SK-N-SH (cell line): ENCODE data around the gene WDR81.

Source experiments
- CHD2 ChIP-seq: fragments of 150-350 bp; IDR thresholded peaks from 2 replicates; pipeline ENCODE4 v1.6.1; 2018; ENCODE audit warnings: low read length; ENCODE audit not compliant: partially characterized antibody
- CTCF ChIP-seq: fragments of 200-600 bp; sonication (generic); IDR thresholded peaks from 2 replicates; pipeline ENCODE4 v1.6.1; 2017; ENCODE audit warnings: antibody characterized with exemption, mild to moderate bottlenecking, moderate library complexity
- FOXJ3 ChIP-seq: sonication (generic); formaldehyde crosslinking; IDR thresholded peaks from 2 replicates; pipeline ENCODE4 v1.5.1; 2020; ENCODE audit warnings: mild to moderate bottlenecking, missing genetic modification reagents
- JUND ChIP-seq: IDR thresholded peaks from 2 replicates; pipeline ENCODE4 v1.4.0; 2012
- MAX ChIP-seq: IDR thresholded peaks from 2 replicates; pipeline ENCODE4 v1.4.0; 2012; ENCODE audit warnings: low read depth
- REST ChIP-seq: IDR thresholded peaks from 2 replicates; pipeline ENCODE4 v1.6.1; 2012; ENCODE audit warnings: mild to moderate bottlenecking, low read depth, low read length, moderate library complexity
- RXRA ChIP-seq: IDR thresholded peaks from 2 replicates; pipeline ENCODE4 v1.4.0; 2012; ENCODE audit warnings: low read depth, mild to moderate bottlenecking, borderline replicate concordance
- SMC3 ChIP-seq: IDR thresholded peaks from 2 replicates; pipeline ENCODE4 v1.6.1; 2012; ENCODE audit warnings: low read depth, low read length, improper control_type of control experiment
- TAF1 ChIP-seq: IDR thresholded peaks from 2 replicates; pipeline ENCODE4 v1.6.1; 2012; ENCODE audit warnings: low read depth, mild to moderate bottlenecking, low read length, moderate library complexity, borderline replicate concordance
- TF ChIP-seq, protein P1 (sequence below): IDR thresholded peaks from 2 replicates; pipeline ENCODE4 v1.4.0; 2012; ENCODE audit warnings: low read depth, borderline replicate concordance

DNA sequence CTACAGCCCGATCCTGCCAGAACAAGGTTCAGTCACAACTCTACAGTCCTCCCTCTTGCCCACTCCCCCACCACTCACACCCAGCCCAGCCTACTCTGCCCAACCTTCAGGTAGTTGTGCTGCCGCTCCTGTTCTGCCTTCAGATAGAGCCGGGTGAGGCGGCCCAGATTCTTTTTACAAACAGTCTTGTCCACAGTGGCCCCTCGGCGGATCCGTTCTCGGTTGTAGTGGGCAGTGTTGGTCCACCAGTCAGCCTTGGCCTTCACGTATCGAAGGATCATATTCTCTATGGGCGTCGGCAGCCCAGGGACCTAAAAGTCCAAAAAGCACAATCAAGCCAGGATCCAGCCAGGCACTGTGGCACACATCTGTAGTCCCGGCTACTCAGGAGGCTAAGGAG, 48.1 kb upstream of the WDR81 start:
- no peak for TF ChIP-seq REST
- no peak for TF ChIP-seq CHD2
- no peak for TF ChIP-seq CTCF
- no peak for TF ChIP-seq RXRA
- TF ChIP-seq FOXJ3 (CRISPR knock-in tag): no peak
- no peak for TF ChIP-seq SMC3
- TF ChIP-seq TAF1: no peak
- TF ChIP-seq, protein P1, sequence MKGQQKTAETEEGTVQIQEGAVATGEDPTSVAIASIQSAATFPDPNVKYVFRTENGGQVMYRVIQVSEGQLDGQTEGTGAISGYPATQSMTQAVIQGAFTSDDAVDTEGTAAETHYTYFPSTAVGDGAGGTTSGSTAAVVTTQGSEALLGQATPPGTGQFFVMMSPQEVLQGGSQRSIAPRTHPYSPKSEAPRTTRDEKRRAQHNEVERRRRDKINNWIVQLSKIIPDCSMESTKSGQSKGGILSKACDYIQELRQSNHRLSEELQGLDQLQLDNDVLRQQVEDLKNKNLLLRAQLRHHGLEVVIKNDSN: no peak
- no peak for TF ChIP-seq MAX
- no peak for TF ChIP-seq JUND
